Activated B cell treated with CpG ODN at 0.5 μM for 24 hours (primary cell): Measurements from ENCODE around the gene GRIN2C. TPM values are rescaled to one million over a fixed set of nuclear protein-coding genes. Genes with fewer than 3 reads are reported as not detected.

Experiments used
- ATAC-seq: fragments of 200-7000 bp; cut with Tn5 transposase; one replicate; pipeline ENCODE4 v1.10.0; 2021; ENCODE audit warnings: low read depth, mild to moderate bottlenecking, moderate library complexity
- CTCF ChIA-PET: fragments of 350-600 bp; sonication (Branson Sonifier 250); formaldehyde crosslinking; loops from one replicate; lab custom pipeline; 2021; ENCODE audit warnings: antibody characterized with exemption; lab: Charles Lee
- POLR2A ChIA-PET: fragments of 350-600 bp; sonication (Branson Sonifier 250); formaldehyde crosslinking; loops from one replicate; lab custom pipeline; 2021; ENCODE audit warnings: antibody characterized with exemption; lab: Charles Lee
- DNase-seq: peaks from one replicate; pipeline ENCODE4 v3.0.0; 2022
- H3K27ac Mint-ChIP-seq: one replicate; pipeline ENCODE4 v1.8.0; 2020; ENCODE audit warnings: mixed read lengths
- H3K27me3 Mint-ChIP-seq: one replicate; pipeline ENCODE4 v1.8.0; 2021; ENCODE audit warnings: mixed read lengths
- H3K36me3 Mint-ChIP-seq: one replicate; pipeline ENCODE4 v1.8.0; 2021; ENCODE audit warnings: low read depth, mixed read lengths
- H3K4me1 Mint-ChIP-seq: one replicate; pipeline ENCODE4 v1.8.0; 2021; ENCODE audit warnings: mixed read lengths
- H3K4me3 Mint-ChIP-seq: one replicate; pipeline ENCODE4 v1.8.0; 2020; ENCODE audit warnings: mild to moderate bottlenecking, mixed read lengths
- H3K9me3 Mint-ChIP-seq: one replicate; pipeline ENCODE4 v1.8.0; 2020; ENCODE audit warnings: mixed read lengths
- CTCF ChIP-seq: fragments of 200-600 bp; IDR thresholded peaks from one replicate; pipeline ENCODE4 v1.8.0; 2022; ENCODE audit warnings: antibody characterized with exemption, mild to moderate bottlenecking
- intact Hi-C: fragments of 100-400 bp; cut with micrococcal nuclease; formaldehyde crosslinking; loops from one replicate; pipeline ENCODE4 v1.15.1; 2024
- total RNA-seq: library from RNA; stranded (reverse); gene quantifications from 2 replicates; pipeline ENCODE4 v1.2.3, GENCODE V29; 2022

Gene GRIN2C
- total RNA-seq, 1 donor from 2014 or later = not detected

- no peaks in the 10 kb centered on the region for H3K36me3 Mint-ChIP-seq
- TF ChIP-seq CTCF = no peak
- POLR2A ChIA-PET = no interaction called here
- H3K9me3 Mint-ChIP-seq = no peaks in the 10 kb centered on the region
- peaks cover 40% of the 10 kb centered on the region for H3K27me3 Mint-ChIP-seq
- H3K4me1 Mint-ChIP-seq = no peaks in the 10 kb centered on the region
- DNase-seq (no peak), ATAC-seq (no peak)
- intact Hi-C loops = loop anchor here (5.0 kb wide), 1 partner anchor 34 kb away; the partner anchor contains the start of gene OTOP3
- H3K27ac Mint-ChIP-seq = no peak overlapping the region
- CTCF ChIA-PET = no interaction called here
- no peak overlapping the region for H3K4me3 Mint-ChIP-seq
Observed at GRCh38 chr17:74903671-74904070, 44.0 kb upstream of the GRIN2C start.

GRCh38 chr17:74903034-74903433 lies 43.3 kb upstream of the GRIN2C start:
- Mint-ChIP-seq H3K27me3 (peaks cover 40% of the 10 kb centered on the region), H3K4me3 (no peak overlapping the region), H3K27ac (no peak overlapping the region), H3K36me3 (no peaks in the 10 kb centered on the region), H3K9me3 (no peaks in the 10 kb centered on the region), H3K4me1 (no peaks in the 10 kb centered on the region)
- ChIA-PET POLR2A (no interaction called here), CTCF (no interaction called here)
- ATAC-seq (no peak), DNase-seq (no peak)
- TF ChIP-seq CTCF = no peak
- intact Hi-C loops = loop anchor here (5.0 kb wide), 1 partner anchor 34 kb away; the partner anchor contains the start of gene OTOP3

GRCh38 chr17:74901353-74902135 lies 41.9 kb upstream of the GRIN2C start:
- Mint-ChIP-seq H3K36me3 (no peaks in the 10 kb centered on the region), H3K4me3 (no peak overlapping the region), H3K9me3 (no peaks in the 10 kb centered on the region), H3K4me1 (no peaks in the 10 kb centered on the region), H3K27me3 (peaks cover 39% of the 10 kb centered on the region), H3K27ac (no peak overlapping the region)
- intact Hi-C loops = loop anchor here (5.0 kb wide), 1 partner anchor 36 kb away; the partner anchor contains the start of gene OTOP3
- TF ChIP-seq CTCF = no peak
- ChIA-PET CTCF (no interaction called here), POLR2A (no interaction called here)
- DNase-seq = no peak
- ATAC-seq = no peak

- intact Hi-C loops = loop anchor here (5.0 kb wide), 1 partner anchor 37 kb away; the partner anchor contains the start of gene OTOP3
- no peak for ATAC-seq
- POLR2A ChIA-PET = no interaction called here
- DNase-seq = no peak
- Mint-ChIP-seq H3K27ac (no peak overlapping the region), H3K27me3 (peaks cover 37% of the 10 kb centered on the region), H3K4me3 (no peak overlapping the region), H3K36me3 (no peaks in the 10 kb centered on the region), H3K4me1 (no peaks in the 10 kb centered on the region), H3K9me3 (no peaks in the 10 kb centered on the region)
- no peak for TF ChIP-seq CTCF
- CTCF ChIA-PET = no interaction called here
Observed at GRCh38 chr17:74900208-74900607, 40.5 kb upstream of the GRIN2C start.

GRCh38 chr17:74898376-74898946 lies 38.8 kb upstream of the GRIN2C start:
- CTCF ChIA-PET = no interaction called here
- POLR2A ChIA-PET = no interaction called here
- DNase-seq (no peak), ATAC-seq (no peak)
- H3K27ac Mint-ChIP-seq = no peak overlapping the region
- peaks cover 4% of the 10 kb centered on the region for H3K4me1 Mint-ChIP-seq
- no peaks in the 10 kb centered on the region for H3K9me3 Mint-ChIP-seq
- intact Hi-C loops = no loop called here
- no peak for TF ChIP-seq CTCF
- no peaks in the 10 kb centered on the region for H3K36me3 Mint-ChIP-seq
- peaks cover 34% of the 10 kb centered on the region for H3K27me3 Mint-ChIP-seq
- no peak overlapping the region for H3K4me3 Mint-ChIP-seq
